GM21381 (cell line): ENCODE data around the gene ITPA.

ENCODE experiments used
- ATAC-seq: cut with Tn5 transposase; IDR thresholded peaks from one replicate; pipeline ENCODE4 v1.9.1; 2021; ENCODE audit warnings: mild to moderate bottlenecking, moderate library complexity; ENCODE audit not compliant: unreplicated experiment

Gene ITPA

GRCh38 chr20:3240776-3241363 is 31.6 kb downstream of the ITPA start:
- no peak for ATAC-seq

- no peak for ATAC-seq
These were observed 32.9 kb downstream of the ITPA start for GRCh38 chr20:3242172-3242692.

GRCh38 chr20:3243718-3244358 is 34.5 kb downstream of the ITPA start:
- ATAC-seq: no peak

GRCh38 chr20:3244613-3245012 is 35.3 kb downstream of the ITPA start:
- no peak for ATAC-seq

- no peak for ATAC-seq
These were observed 35.9 kb downstream of the ITPA start for GRCh38 chr20:3245156-3245555.

GRCh38 chr20:3245711-3246110 is 36.4 kb downstream of the ITPA start:
- ATAC-seq: no peak

- no peak for ATAC-seq
These were observed 37.4 kb downstream of the ITPA start for GRCh38 chr20:3246682-3247081.

GRCh38 chr20:3247638-3248037 is 38.3 kb downstream of the ITPA start:
- ATAC-seq: no peak

- ATAC-seq: no peak
These were observed 39.1 kb downstream of the ITPA start for GRCh38 chr20:3248167-3248992.

GRCh38 chr20:3248993-3249347 is 39.7 kb downstream of the ITPA start:
- no peak for ATAC-seq

- no peak for ATAC-seq
These were observed 40.8 kb downstream of the ITPA start for GRCh38 chr20:3250091-3250504.

- ATAC-seq: no peak
These were observed 42.5 kb downstream of the ITPA start for GRCh38 chr20:3251806-3252205.

- ATAC-seq: no peak
These were observed 46.4 kb downstream of the ITPA start for GRCh38 chr20:3255728-3256127.

- ATAC-seq: no peak
These were observed 49.1 kb downstream of the ITPA start for GRCh38 chr20:3258429-3258828.

- ATAC-seq: no peak
These were observed 53.3 kb downstream of the ITPA start for GRCh38 chr20:3262566-3262965.

- no peak for ATAC-seq
These were observed 60.8 kb downstream of the ITPA start for GRCh38 chr20:3270051-3270450.

GRCh38 chr20:3273371-3273770 is 64.1 kb downstream of the ITPA start:
- no peak for ATAC-seq
